Measurements from ENCODE around the gene MYCBPAP. TPM values are rescaled to one million over a fixed set of nuclear protein-coding genes. Genes with fewer than 3 reads are reported as not detected.

The MYCBPAP gene
- 0.16 and 0.69 TPM in 2 replicates for total RNA-seq

GRCh38 chr17:50507871-50508572 is at the start of gene MYCBPAP:
Gene MYCBPAP, plus strand, starts transcription at chr17:50508439. Its CDS starts 236 bp downstream, at chr17:50508675.

DNA sequence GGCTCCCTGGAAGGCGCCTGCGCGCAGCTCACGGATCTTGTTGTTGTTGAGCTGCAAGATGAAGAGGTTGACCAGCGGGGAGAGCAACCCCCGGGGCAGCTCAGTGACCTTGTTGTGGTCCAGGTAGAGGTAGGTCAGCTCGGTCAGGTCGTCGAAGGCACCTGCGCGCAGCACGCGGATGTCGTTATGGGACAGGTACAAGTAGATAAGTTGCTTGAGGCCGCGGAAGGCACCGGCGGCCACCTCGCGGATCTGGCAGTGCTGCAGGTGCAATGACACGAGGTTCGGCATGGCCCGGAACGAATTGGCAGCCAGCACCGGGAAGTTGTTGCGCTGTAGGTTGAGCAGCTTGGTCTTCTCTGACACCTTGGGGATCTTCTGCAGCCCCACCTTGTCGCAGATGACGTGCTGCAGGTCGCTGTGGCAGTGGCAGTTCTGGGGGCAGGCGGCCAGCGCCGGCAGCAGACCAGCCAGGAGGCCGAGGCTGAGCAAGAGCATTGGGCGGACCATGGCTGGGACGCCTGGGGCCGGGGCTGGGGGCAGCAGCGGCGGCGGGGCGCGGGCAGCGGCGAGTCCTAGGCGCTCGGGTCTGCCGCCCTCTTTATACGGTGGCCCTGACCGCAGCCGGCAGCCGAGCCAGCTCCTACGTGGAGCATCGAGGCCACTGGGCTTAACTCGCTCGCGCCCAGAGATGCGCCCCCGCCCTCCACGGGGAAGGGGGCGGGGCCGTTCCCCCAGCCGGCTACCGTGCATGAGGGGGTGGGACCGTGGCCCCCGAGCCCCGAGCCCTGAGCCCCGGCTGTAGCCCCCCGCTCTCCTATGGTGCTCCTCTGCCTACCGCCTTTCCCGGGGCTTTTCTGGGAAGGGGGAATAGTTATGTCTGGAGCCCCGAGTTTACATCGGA is 39.7 kb upstream of the MYCBPAP start, which contains the start of gene CHAD:
CHAD (minus strand) TSS at position 577 of the 904 bp plus-strand sequence; CDS start at position 510, 67 bp downstream.

DNA sequence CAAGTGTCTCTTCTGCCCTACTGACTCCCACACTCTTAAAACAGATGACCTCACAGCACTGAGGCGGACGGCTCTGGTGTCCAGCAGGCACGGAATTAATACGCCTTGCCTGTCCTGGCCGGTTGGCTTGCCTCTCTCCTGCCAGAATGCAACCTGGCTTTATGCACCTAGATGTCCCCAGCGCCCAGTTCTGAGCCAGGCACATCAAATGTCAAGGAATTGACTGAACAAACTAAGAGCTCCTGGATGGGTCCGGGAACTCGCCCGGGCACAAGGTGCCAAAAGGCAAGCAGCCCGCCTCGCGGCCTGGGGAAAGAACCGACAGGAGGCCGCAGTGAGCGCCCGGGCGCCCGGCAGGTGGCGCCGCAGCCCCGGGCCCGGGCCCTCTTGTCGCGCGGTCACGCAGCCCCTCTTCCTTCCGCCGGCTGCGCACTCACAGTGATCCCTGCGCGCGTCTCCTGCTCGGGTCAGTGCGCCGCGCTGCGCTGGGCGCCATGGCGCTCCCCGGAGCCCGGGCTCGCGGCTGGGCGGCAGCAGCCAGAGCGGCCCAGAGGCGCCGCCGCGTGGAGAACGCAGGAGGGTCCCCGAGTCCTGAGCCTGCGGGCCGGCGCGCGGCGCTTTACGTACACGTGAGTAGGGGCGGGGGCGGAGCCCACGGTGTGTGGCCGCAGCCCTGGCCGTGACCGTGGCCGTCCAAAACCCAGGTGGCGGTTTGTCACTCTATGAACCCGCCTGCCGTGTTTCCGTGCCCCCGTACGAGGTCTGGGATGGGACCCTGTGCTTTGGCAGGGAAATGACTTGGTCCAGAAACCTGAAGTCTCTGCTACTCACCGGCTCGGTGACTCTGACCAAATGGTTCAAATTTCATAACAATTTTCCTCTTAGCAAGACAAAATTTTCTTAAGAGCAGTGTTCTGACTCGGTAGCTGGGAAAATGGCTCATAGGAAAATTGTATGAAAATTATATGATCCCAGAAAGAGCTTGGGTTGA is 29.6 kb upstream of the MYCBPAP start, which contains the start of gene RSAD1:
RSAD1 (plus strand) TSS at position 470 of the 991 bp plus-strand sequence; CDS start at position 495, 25 bp downstream.

GRCh38 chr17:50532452-50533024 is 24.3 kb downstream of the MYCBPAP start, which contains the start of gene EPN3:
Gene EPN3, plus strand, starts transcription at chr17:50532735. Its CDS starts 3,822 bp downstream, at chr17:50536557.

GRCh38 chr17:50547035-50547735 is 38.9 kb downstream of the MYCBPAP start, which contains the start of gene SPATA20:
Gene SPATA20, plus strand, starts transcription at chr17:50547174. Its CDS starts 35 bp downstream, at chr17:50547209.

DNA sequence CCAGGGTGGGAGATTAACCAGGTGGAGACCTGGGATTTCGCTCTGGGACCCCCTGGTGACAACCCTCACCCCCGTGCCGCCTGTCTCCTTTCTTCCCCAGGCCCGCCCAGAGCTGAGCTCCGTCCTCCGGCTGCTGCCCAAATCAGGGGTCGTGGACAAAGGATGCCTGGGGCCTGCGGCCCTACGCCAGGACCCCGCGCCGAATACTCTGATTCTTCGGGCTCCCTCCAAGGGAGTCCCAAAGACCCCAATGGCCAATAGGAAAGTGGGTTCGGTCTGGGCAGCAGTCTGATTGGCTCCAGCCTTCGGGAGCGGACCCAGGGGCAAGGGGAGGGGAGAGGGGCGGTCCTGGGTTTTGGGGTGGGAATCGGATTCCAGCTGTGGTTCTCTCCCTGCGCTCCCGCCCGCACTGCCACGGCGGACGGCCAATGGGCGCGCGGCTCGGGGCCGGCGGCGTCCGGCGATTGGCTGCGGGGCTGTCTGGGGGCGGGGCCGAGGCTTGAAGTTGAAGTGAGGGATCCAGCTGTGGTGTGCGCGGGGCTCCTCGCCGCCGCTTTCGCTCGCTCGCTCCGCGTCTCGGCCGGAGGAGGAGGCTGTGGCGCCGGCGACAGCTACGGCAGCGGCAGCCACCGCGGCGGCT is 52.1 kb downstream of the MYCBPAP start, which contains the start of gene CACNA1G:
CACNA1G (plus strand) TSS at position 531 of the 640 bp plus-strand sequence. CDS start 745 bp downstream, outside the sequence.

Other genes with a start within 250 kb of the MYCBPAP start
- gene TMEM92, start 234.0 kb upstream of the MYCBPAP start, total RNA-seq, result under 0.01 TPM in 1 of 2 replicates, not detected in the other
- 18.5 and 26.9 TPM in 2 replicates for gene XYLT2, start 162.3 kb upstream of the MYCBPAP start, total RNA-seq
- 46.3 and 48.2 TPM in 2 replicates for gene MRPL27, start 135.3 kb upstream of the MYCBPAP start, total RNA-seq
- gene EME1, start 135.2 kb upstream of the MYCBPAP start, total RNA-seq, result 2.9 and 3.9 TPM in 2 replicates
- gene LRRC59, start 110.9 kb upstream of the MYCBPAP start, total RNA-seq, result 107 and 162 TPM in 2 replicates
- gene ACSF2, start 82.2 kb upstream of the MYCBPAP start, total RNA-seq, result 11.7 and 15.7 TPM in 2 replicates
- gene CHAD, start 39.6 kb upstream of the MYCBPAP start, total RNA-seq, result not detected in 2 replicates
- gene RSAD1, start 29.6 kb upstream of the MYCBPAP start, total RNA-seq, result 8.9 and 24.0 TPM in 2 replicates
- under 0.01 and 0.06 TPM in 2 replicates for gene EPN3, start 24.3 kb downstream of the MYCBPAP start, total RNA-seq
- gene SPATA20, start 38.7 kb downstream of the MYCBPAP start, total RNA-seq, result 36.3 and 40.3 TPM in 2 replicates
- gene CACNA1G, start 52.3 kb downstream of the MYCBPAP start, total RNA-seq, result not detected in 2 replicates
- 0.65 and 2.2 TPM in 2 replicates for gene ABCC3, start 126.4 kb downstream of the MYCBPAP start, total RNA-seq
- 29.0 and 37.4 TPM in 2 replicates for gene ANKRD40, start 199.5 kb downstream of the MYCBPAP start, total RNA-seq
- gene LUC7L3, start 211.2 kb downstream of the MYCBPAP start, total RNA-seq, result 14.1 and 29.0 TPM in 2 replicates

Data from bladder microvascular endothelial cell (primary cell).